HG03066 (cell line): Measurements from ENCODE around the gene CERCAM.
A peak's percentile ranks its signal among the peaks of the same experiment; 100 is the strongest.
"Not testable (repeated sequence)": the region's sequence is repeated elsewhere in the genome, so short reads cannot be mapped to it uniquely, and the experiment has no call there.

ENCODE experiments used
- ATAC-seq: cut with Tn5 transposase; IDR thresholded peaks from one replicate; pipeline ENCODE4 v1.9.1; 2021; ENCODE audit warnings: low read depth; ENCODE audit not compliant: unreplicated experiment

CERCAM gene

GRCh38 chr9:128416432-128417019 lies 4.1 kb upstream of the CERCAM start:
- no peak for ATAC-seq

- no peak for ATAC-seq
Measured at GRCh38 chr9:128419061-128419925, 1.4 kb upstream of the CERCAM start.

- peak; percentile 76 for ATAC-seq
Measured at GRCh38 chr9:128420060-128420650, 502 bp upstream of the CERCAM start.

GRCh38 chr9:128421482-128421996 lies 882 bp downstream of the CERCAM start:
- ATAC-seq = no peak

- ATAC-seq = not testable (repeated sequence)
Measured at GRCh38 chr9:128422022-128422782, 1.5 kb downstream of the CERCAM start.

- ATAC-seq = no peak
Measured at GRCh38 chr9:128422783-128423150, 2.1 kb downstream of the CERCAM start.

- ATAC-seq = not testable (repeated sequence)
Measured at GRCh38 chr9:128423356-128423755, 2.7 kb downstream of the CERCAM start.

GRCh38 chr9:128424268-128424780 lies 3.7 kb downstream of the CERCAM start:
- ATAC-seq = no peak

- no peak for ATAC-seq
Measured at GRCh38 chr9:128428644-128429512, 8.2 kb downstream of the CERCAM start.

- ATAC-seq = no peak
Measured at GRCh38 chr9:128429513-128430086, 8.9 kb downstream of the CERCAM start.

- ATAC-seq = no peak
Measured at GRCh38 chr9:128431207-128431606, 10.6 kb downstream of the CERCAM start.

GRCh38 chr9:128434340-128434739 lies 13.7 kb downstream of the CERCAM start:
- no peak for ATAC-seq

GRCh38 chr9:128435611-128436010 lies 15.0 kb downstream of the CERCAM start:
- no peak for ATAC-seq

- no peak for ATAC-seq
Measured at GRCh38 chr9:128438343-128439109, 17.9 kb downstream of the CERCAM start.

- no peak for ATAC-seq
Measured at GRCh38 chr9:128439273-128439672, 18.6 kb downstream of the CERCAM start.

- no peak for ATAC-seq
Measured at GRCh38 chr9:128442150-128442549, 21.5 kb downstream of the CERCAM start.

GRCh38 chr9:128446505-128446904 lies 25.8 kb downstream of the CERCAM start:
- ATAC-seq = not testable (repeated sequence)

- no peak for ATAC-seq
Measured at GRCh38 chr9:128448746-128449145, 28.1 kb downstream of the CERCAM start.
